ENCODE data around the gene CYB561A3. TPM values are rescaled to one million over a fixed set of nuclear protein-coding genes. Genes with fewer than 3 reads are reported as not detected.

Gene CYB561A3
- total RNA-seq, 1 experiment from 2014 or later: 80.3 TPM

- POLR2A ChIA-PET: no interaction called here
- Histone ChIP-seq H3K27ac (ENCODE audit: low read length) (no peak overlapping the region), H3K27me3 (ENCODE audit: control insufficient read depth, insufficient read depth, low read length) (no peaks in the 10 kb centered on the region), H3K9me3 (ENCODE audit: control insufficient read depth, insufficient read depth, low read depth, low read length) (no peaks in the 10 kb centered on the region), H3K4me3 (ENCODE audit: low read depth in 2 of 2, low read length in 2 of 2) (no peak overlapping the region), H3K4me1 (ENCODE audit: control insufficient read depth, insufficient read depth, low read length) (no peaks in the 10 kb centered on the region), H3K36me3 (ENCODE audit: control insufficient read depth, insufficient read depth, low read length) (0 out of 2 replicates have a peak, but pooled peaks cover 2% of the 10 kb centered on the region)
- TF ChIP-seq SIN3A (IDR thresholded peaks at IDR 0.05; ENCODE audit: borderline replicate concordance, insufficient read depth, low read depth, low read length): no peak
- CTCF ChIA-PET: no interaction called here
- no TSS peak for BruUV-seq (replicated peaks)
- ATAC-seq (no peak), DNase-seq (ENCODE audit: low read depth, low spot score) (no peak)
- intact Hi-C loops (cut with micrococcal nuclease; ENCODE audit: unreplicated experiment) (no loop called here), in situ Hi-C loops (cut with HindIII; ENCODE audit: low pct_unique_long_range_greater_than_20kb, low sequenced_read_pairs) (no loop called here)
Measured at GRCh38 chr11:61350336-61350735, 11.3 kb downstream of the CYB561A3 start.

- ChIA-PET CTCF (no interaction called here), POLR2A (no interaction called here)
- H3K27ac ChIP-seq (ENCODE audit: low read length): no peak overlapping the region
- no peak overlapping the region for H3K4me3 ChIP-seq (ENCODE audit: low read depth in 2 of 2, low read length in 2 of 2)
- in situ Hi-C loops (cut with HindIII; ENCODE audit: low pct_unique_long_range_greater_than_20kb, low sequenced_read_pairs): no loop called here
- no peaks in the 10 kb centered on the region; the same call in 1 of the 2 replicates for H3K4me1 ChIP-seq (ENCODE audit: control insufficient read depth, insufficient read depth, low read length)
- no peak for TF ChIP-seq REST (IDR thresholded peaks at IDR 0.05; ENCODE audit: insufficient read depth in 1 of 2, low read depth in 2 of 2, low read length in 1 of 2)
- TF ChIP-seq CTCF (IDR thresholded peaks at IDR 0.05): no peak
- no peak for TF ChIP-seq TCF7L2 (IDR thresholded peaks at IDR 0.05; ENCODE audit: low read depth, low read length)
- TF ChIP-seq SIN3A (IDR thresholded peaks at IDR 0.05; ENCODE audit: borderline replicate concordance, insufficient read depth, low read depth, low read length): no peak
- no peak for TF ChIP-seq POLR2AphosphoS5 (IDR thresholded peaks at IDR 0.05; ENCODE audit: low read depth, low read length)
- BruUV-seq (replicated peaks): no TSS peak
- H3K27me3 ChIP-seq (ENCODE audit: control insufficient read depth, insufficient read depth, low read length): no peaks in the 10 kb centered on the region
- intact Hi-C loops (cut with micrococcal nuclease; ENCODE audit: unreplicated experiment): no loop called here
- DNase-seq (ENCODE audit: low read depth, low spot score) (no peak), ATAC-seq (no peak)
- 0 out of 2 replicates have a peak, but pooled peaks cover 2% of the 10 kb centered on the region for H3K36me3 ChIP-seq (ENCODE audit: control insufficient read depth, insufficient read depth, low read length)
- no peaks in the 10 kb centered on the region for H3K9me3 ChIP-seq (ENCODE audit: control insufficient read depth, insufficient read depth, low read depth, low read length)
Measured at GRCh38 chr11:61349916-61350315, 11.8 kb downstream of the CYB561A3 start.

- POLR2A ChIA-PET: no interaction called here
- no peaks in the 10 kb centered on the region for H3K9me3 ChIP-seq (ENCODE audit: control insufficient read depth, insufficient read depth, low read depth, low read length)
- intact Hi-C loops (cut with micrococcal nuclease; ENCODE audit: unreplicated experiment) (no loop called here), in situ Hi-C loops (cut with HindIII; ENCODE audit: low pct_unique_long_range_greater_than_20kb, low sequenced_read_pairs) (no loop called here)
- no peak for ATAC-seq
- no peak overlapping the region for H3K27ac ChIP-seq (ENCODE audit: low read length)
- H3K4me3 ChIP-seq (ENCODE audit: low read depth in 2 of 2, low read length in 2 of 2): no peak overlapping the region
- H3K27me3 ChIP-seq (ENCODE audit: control insufficient read depth, insufficient read depth, low read length): no peaks in the 10 kb centered on the region
- 0 out of 2 replicates have a peak, but pooled peaks cover 2% of the 10 kb centered on the region for H3K36me3 ChIP-seq (ENCODE audit: control insufficient read depth, insufficient read depth, low read length)
- no TSS peak for BruUV-seq (replicated peaks)
- TF ChIP-seq REST (IDR thresholded peaks at IDR 0.05; ENCODE audit: insufficient read depth in 1 of 2, low read depth in 2 of 2, low read length in 1 of 2): no peak
- TF ChIP-seq SIN3A (IDR thresholded peaks at IDR 0.05; ENCODE audit: borderline replicate concordance, insufficient read depth, low read depth, low read length): no peak
- no peak for TF ChIP-seq POLR2AphosphoS5 (IDR thresholded peaks at IDR 0.05; ENCODE audit: low read depth, low read length)
- no peak for TF ChIP-seq TCF7L2 (IDR thresholded peaks at IDR 0.05; ENCODE audit: low read depth, low read length)
- no peaks in the 10 kb centered on the region; the same call in 1 of the 2 replicates for H3K4me1 ChIP-seq (ENCODE audit: control insufficient read depth, insufficient read depth, low read length)
- DNase-seq (ENCODE audit: low read depth, low spot score): no peak
- CTCF ChIA-PET: no interaction called here
Measured at GRCh38 chr11:61349189-61349751, 12.4 kb downstream of the CYB561A3 start.
